WTC11 (cell line): ENCODE measurements around the gene LINC00305. TPM values are rescaled to one million over a fixed set of nuclear protein-coding genes. Genes with fewer than 3 reads are reported as not detected.

Experiments
- ATAC-seq: fragments of 200-7000 bp; cut with Tn5 transposase; 2 replicates; pipeline ENCODE4 v1.10.0; 2021; ENCODE audit warnings: mild to moderate bottlenecking, moderate library complexity
- CTCF ChIA-PET: fragments of 300-600 bp; sonication (Branson Sonifier 250); formaldehyde crosslinking; loops from one replicate; lab custom pipeline; 2021; ENCODE audit warnings: antibody characterized with exemption; lab: Charles Lee
- POLR2A ChIA-PET: fragments of 350-600 bp; sonication (Branson Sonifier 250); formaldehyde crosslinking; loops from one replicate; lab custom pipeline; 2021; ENCODE audit warnings: antibody characterized with exemption; lab: Charles Lee
- DNase-seq: peaks from one replicate; pipeline ENCODE4 v3.0.0; 2021; ENCODE audit warnings: low spot score
- H3K27ac Mint-ChIP-seq: 2 replicates; pipeline ENCODE4 v1.8.0; 2021; ENCODE audit warnings: mixed read lengths
- H3K27me3 Mint-ChIP-seq: 2 replicates; pipeline ENCODE4 v1.8.0; 2021; ENCODE audit warnings: low read depth, mild to moderate bottlenecking, moderate library complexity, mixed read lengths
- H3K36me3 Mint-ChIP-seq: 2 replicates; pipeline ENCODE4 v1.8.0; 2021; ENCODE audit warnings: mixed read lengths
- H3K4me1 Mint-ChIP-seq: 2 replicates; pipeline ENCODE4 v1.8.0; 2022; ENCODE audit warnings: mixed read lengths
- H3K4me3 Mint-ChIP-seq: 2 replicates; pipeline ENCODE4 v1.8.0; 2021; ENCODE audit warnings: mild to moderate bottlenecking, moderate library complexity, mixed read lengths
- H3K9me3 Mint-ChIP-seq: 2 replicates; pipeline ENCODE4 v1.8.0; 2021; ENCODE audit warnings: mixed read lengths
- ATF6 ChIP-seq: sonication (generic); formaldehyde crosslinking; IDR thresholded peaks from 2 replicates; pipeline ENCODE4 v1.8.1; 2023; ENCODE audit warnings: mild to moderate bottlenecking, missing genetic modification reagents
- CBFB ChIP-seq: sonication (generic); formaldehyde crosslinking; IDR thresholded peaks from 2 replicates; pipeline ENCODE4 v1.8.1; 2022; ENCODE audit warnings: mild to moderate bottlenecking, low read depth, missing genetic modification reagents
- CDX4 ChIP-seq: fragments of 250-450 bp; sonication (Bioruptor Pico); IDR thresholded peaks from 2 replicates; pipeline ENCODE4 v1.9.0; 2021; ENCODE audit warnings: moderate library complexity, mild to moderate bottlenecking, inconsistent platforms, borderline replicate concordance
- E2F4 ChIP-seq: sonication (generic); formaldehyde crosslinking; IDR thresholded peaks from 2 replicates; pipeline ENCODE4 v1.8.1; 2022; ENCODE audit warnings: low read depth, mild to moderate bottlenecking, moderate library complexity, missing genetic modification reagents, borderline replicate concordance
- IRF1 ChIP-seq: sonication (generic); formaldehyde crosslinking; IDR thresholded peaks from 2 replicates; pipeline ENCODE4 v1.8.0; 2023; ENCODE audit warnings: missing genetic modification reagents
- NFYB ChIP-seq: sonication (generic); formaldehyde crosslinking; conservative IDR thresholded peaks from 2 replicates; pipeline ENCODE4 v1.8.0; 2022; ENCODE audit warnings: low read depth, missing genetic modification reagents
- NR3C1 ChIP-seq: sonication (generic); formaldehyde crosslinking; conservative IDR thresholded peaks from 2 replicates; pipeline ENCODE4 v1.8.1; 2023; ENCODE audit warnings: low read depth, mild to moderate bottlenecking, missing genetic modification reagents
- RELA ChIP-seq: sonication (generic); formaldehyde crosslinking; IDR thresholded peaks from 2 replicates; pipeline ENCODE4 v1.8.1; 2022; ENCODE audit warnings: missing genetic modification reagents, mild to moderate bottlenecking, borderline replicate concordance
- SOX15 ChIP-seq: fragments of 250-450 bp; sonication (Bioruptor Pico); IDR thresholded peaks from 2 replicates; pipeline ENCODE4 v1.9.0; 2021; ENCODE audit warnings: mild to moderate bottlenecking
- STAT6 ChIP-seq: sonication (generic); formaldehyde crosslinking; conservative IDR thresholded peaks from 2 replicates; pipeline ENCODE4 v1.8.1; 2023; ENCODE audit warnings: mild to moderate bottlenecking, low read depth, missing genetic modification reagents, moderate library complexity
- ZNF121 ChIP-seq: sonication (generic); formaldehyde crosslinking; IDR thresholded peaks from 2 replicates; pipeline ENCODE4 v1.8.0; 2023; ENCODE audit warnings: missing genetic modification reagents
- ZNF263 ChIP-seq: sonication (generic); formaldehyde crosslinking; IDR thresholded peaks from 2 replicates; pipeline ENCODE4 v1.8.1; 2022; ENCODE audit warnings: low read depth, mild to moderate bottlenecking, moderate library complexity, missing genetic modification reagents
- ZNF317 ChIP-seq: sonication (generic); formaldehyde crosslinking; IDR thresholded peaks from 2 replicates; pipeline ENCODE4 v1.8.1; 2023; ENCODE audit warnings: low read depth, mild to moderate bottlenecking, moderate library complexity, missing genetic modification reagents, borderline replicate concordance
- ZNF396 ChIP-seq: fragments of 250-450 bp; sonication (Bioruptor Pico); IDR thresholded peaks from 2 replicates; pipeline ENCODE4 v1.8.0; 2021; ENCODE audit warnings: mild to moderate bottlenecking, moderate library complexity, borderline replicate concordance
- total RNA-seq: library from RNA; stranded (reverse); gene quantifications from 3 replicates; pipeline ENCODE4 v1.2.3, GENCODE V29; 2021

The LINC00305 gene
- total RNA-seq, 1 experiment from 2014 or later = not detected

- no peak for TF ChIP-seq ZNF396 (CRISPR knock-in tag)
Observed at GRCh38 chr18:64082054-64082453, 66.8 kb downstream of the LINC00305 start (continued).

- ATAC-seq (no peak), DNase-seq (no peak)
- POLR2A ChIA-PET = no interaction called here
- peaks cover 9% of the 10 kb centered on the region for H3K9me3 Mint-ChIP-seq
- H3K4me1 Mint-ChIP-seq = peaks cover 4% of the 10 kb centered on the region
- TF ChIP-seq STAT6 (CRISPR knock-in tag) = no peak
- no peak for TF ChIP-seq ZNF121 (CRISPR knock-in tag)
- TF ChIP-seq E2F4 (CRISPR knock-in tag) = no peak
- TF ChIP-seq NR3C1 = no peak
- TF ChIP-seq ZNF317 = no peak
- no peak for TF ChIP-seq NFYB (CRISPR knock-in tag)
- no peak for TF ChIP-seq ZNF263 (CRISPR knock-in tag)
- TF ChIP-seq ATF6 (CRISPR knock-in tag) = no peak
- TF ChIP-seq CBFB (CRISPR knock-in tag) = no peak
- no peak for TF ChIP-seq IRF1
- H3K4me3 Mint-ChIP-seq = no peak overlapping the region
- H3K27ac Mint-ChIP-seq = no peak overlapping the region
- H3K36me3 Mint-ChIP-seq = no peaks in the 10 kb centered on the region
- CTCF ChIA-PET = no interaction called here
- H3K27me3 Mint-ChIP-seq = no peaks in the 10 kb centered on the region
Observed at GRCh38 chr18:64073971-64074370, 74.9 kb downstream of the LINC00305 start.

- DNase-seq = no peak
- POLR2A ChIA-PET = no interaction called here
- CTCF ChIA-PET = interaction anchor here (2.3 kb wide), 1 partner anchor 17 kb away, joined by 8 read pairs; no protein-coding TSS in a partner anchor
Observed at GRCh38 chr18:64055019-64055418, 93.9 kb downstream of the LINC00305 start.

More at GRCh38 chr18:64055019-64055418, 93.9 kb downstream of the LINC00305 start:
- ATAC-seq = peak; percentile 60
- no peak overlapping the region for H3K4me3 Mint-ChIP-seq
- H3K36me3 Mint-ChIP-seq = 0 out of 2 replicates have a peak, but pooled peaks cover 2% of the 10 kb centered on the region
- H3K4me1 Mint-ChIP-seq = peaks cover 16% of the 10 kb centered on the region
- peaks cover 68% of the 10 kb centered on the region for H3K27me3 Mint-ChIP-seq
- no peak overlapping the region for H3K27ac Mint-ChIP-seq
- TF ChIP-seq CDX4 = no peak
- TF ChIP-seq RELA (CRISPR knock-in tag) = no peak
- TF ChIP-seq ZNF396 (CRISPR knock-in tag) = no peak
- no peak for TF ChIP-seq SOX15 (CRISPR knock-in tag)
- H3K9me3 Mint-ChIP-seq = peaks cover 10% of the 10 kb centered on the region
